ENCODE results near the gene RGS7.
"Not testable (repeated sequence)": the region's sequence is repeated elsewhere in the genome, so short reads cannot be mapped to it uniquely, and the experiment has no call there.

Gene RGS7

DNA sequence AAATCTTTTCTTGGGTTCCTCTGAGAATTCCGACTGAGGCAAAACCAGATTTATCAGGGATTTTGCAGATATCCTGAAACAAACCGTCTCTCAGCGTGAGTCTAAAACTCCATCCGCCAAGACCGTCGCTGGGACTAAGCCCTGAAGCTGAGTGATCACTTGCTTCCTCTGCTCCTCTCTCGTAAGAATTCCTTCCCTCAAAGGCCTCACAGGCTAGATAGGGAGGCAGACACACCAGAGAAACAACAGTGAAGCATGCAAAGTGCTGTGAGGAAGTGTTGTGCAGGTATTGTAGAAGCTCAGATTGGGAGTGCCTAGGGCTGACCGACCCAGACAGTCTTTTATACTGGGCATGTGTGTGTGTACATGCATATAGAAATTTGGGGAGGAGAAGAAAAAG lies 119.1 kb downstream of the RGS7 start:
- in situ Hi-C loops (cut with HindIII; ENCODE audit: low sequenced_read_pairs) = no loop called here
- no peak for DNase-seq (ENCODE audit: low read depth, low spot score)
- H3K4me3 ChIP-seq (ENCODE audit: low read depth, low read length) = no peak overlapping the region
- TF ChIP-seq, protein P1, sequence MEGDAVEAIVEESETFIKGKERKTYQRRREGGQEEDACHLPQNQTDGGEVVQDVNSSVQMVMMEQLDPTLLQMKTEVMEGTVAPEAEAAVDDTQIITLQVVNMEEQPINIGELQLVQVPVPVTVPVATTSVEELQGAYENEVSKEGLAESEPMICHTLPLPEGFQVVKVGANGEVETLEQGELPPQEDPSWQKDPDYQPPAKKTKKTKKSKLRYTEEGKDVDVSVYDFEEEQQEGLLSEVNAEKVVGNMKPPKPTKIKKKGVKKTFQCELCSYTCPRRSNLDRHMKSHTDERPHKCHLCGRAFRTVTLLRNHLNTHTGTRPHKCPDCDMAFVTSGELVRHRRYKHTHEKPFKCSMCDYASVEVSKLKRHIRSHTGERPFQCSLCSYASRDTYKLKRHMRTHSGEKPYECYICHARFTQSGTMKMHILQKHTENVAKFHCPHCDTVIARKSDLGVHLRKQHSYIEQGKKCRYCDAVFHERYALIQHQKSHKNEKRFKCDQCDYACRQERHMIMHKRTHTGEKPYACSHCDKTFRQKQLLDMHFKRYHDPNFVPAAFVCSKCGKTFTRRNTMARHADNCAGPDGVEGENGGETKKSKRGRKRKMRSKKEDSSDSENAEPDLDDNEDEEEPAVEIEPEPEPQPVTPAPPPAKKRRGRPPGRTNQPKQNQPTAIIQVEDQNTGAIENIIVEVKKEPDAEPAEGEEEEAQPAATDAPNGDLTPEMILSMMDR (IDR thresholded peaks at IDR 0.05; ENCODE audit: low read depth, low read length) = no peak

DNA sequence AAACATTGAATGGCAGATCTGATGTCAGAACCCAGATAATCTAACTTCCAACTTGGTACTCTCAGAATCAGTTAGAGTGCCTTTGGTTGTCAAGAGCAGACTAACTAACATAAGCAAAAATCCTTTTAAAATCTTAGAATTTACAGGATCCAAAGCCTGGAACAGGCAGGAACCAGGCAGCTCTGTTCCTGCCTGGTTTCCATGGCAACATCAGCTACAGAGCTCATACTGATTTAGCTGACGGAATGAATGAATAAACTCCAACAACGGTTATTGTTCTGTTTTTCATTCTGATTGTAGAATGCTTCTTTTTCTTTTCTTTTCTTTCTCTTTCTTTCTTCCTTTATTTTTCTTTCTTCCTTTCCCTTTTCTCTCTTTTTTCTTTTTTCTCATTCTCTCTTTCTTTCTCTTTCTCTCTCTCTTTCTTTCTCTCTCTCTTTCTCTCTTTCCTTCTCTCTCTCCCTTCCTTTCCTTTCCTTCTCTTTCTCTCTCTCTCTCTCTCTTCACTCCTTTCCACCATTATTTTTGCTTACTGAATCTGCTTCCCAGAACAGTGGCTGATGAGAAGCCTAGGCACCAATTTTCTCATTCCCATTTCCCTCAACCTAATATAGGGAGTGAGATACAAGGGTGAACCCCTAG lies 121.6 kb downstream of the RGS7 start:
- DNase-seq (ENCODE audit: low read depth, low spot score) = no peak
- no peak overlapping the region for H3K4me3 ChIP-seq (ENCODE audit: low read depth, low read length)
- TF ChIP-seq, protein P1 (IDR thresholded peaks at IDR 0.05; ENCODE audit: low read depth, low read length) = no peak
- in situ Hi-C loops (cut with HindIII; ENCODE audit: low sequenced_read_pairs) = no loop called here

DNA sequence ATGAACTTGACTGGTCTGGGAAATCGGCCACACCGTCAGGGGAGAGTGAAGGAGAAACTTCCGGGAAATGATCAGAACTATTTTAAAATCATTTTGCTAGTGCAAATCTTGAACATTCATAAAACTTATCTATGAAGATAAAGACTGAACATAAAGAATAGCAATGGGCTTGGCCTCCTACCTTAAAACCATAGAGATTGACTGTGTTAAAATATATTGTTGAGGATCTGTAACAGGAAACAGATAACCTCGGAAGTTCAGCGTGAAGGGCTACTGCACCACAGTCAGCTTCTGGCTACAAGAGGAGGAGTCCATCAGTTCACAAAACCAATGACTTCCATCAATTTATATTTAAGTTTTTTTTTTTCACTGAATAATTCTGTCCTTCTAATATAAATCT lies 127.3 kb downstream of the RGS7 start:
- in situ Hi-C loops (cut with HindIII; ENCODE audit: low sequenced_read_pairs) = no loop called here
- DNase-seq (ENCODE audit: low read depth, low spot score) = no peak
- H3K4me3 ChIP-seq (ENCODE audit: low read depth, low read length) = no peak overlapping the region
- TF ChIP-seq, protein P1 (IDR thresholded peaks at IDR 0.05; ENCODE audit: low read depth, low read length) = no peak

DNA sequence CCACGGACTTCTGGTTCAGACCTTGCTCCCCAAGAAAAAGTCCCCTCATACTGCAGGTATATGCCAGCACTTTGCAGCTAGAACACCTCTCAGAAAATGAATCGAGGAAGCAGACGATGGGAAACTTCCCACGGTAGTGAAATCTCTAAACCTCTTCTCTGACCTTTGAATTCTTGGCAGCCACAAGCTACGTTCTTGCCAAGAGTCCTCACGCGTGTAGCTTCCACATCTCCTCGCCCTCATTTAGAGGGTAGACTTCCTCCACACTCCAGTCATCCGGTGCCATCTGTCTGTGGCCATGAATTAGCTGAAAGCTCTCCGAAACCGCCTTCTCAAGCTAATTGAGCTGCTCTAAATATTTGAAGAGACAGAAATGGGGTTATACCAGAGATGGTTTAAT lies 127.8 kb downstream of the RGS7 start:
- no peak for DNase-seq (ENCODE audit: low read depth, low spot score)
- in situ Hi-C loops (cut with HindIII; ENCODE audit: low sequenced_read_pairs) = no loop called here
- TF ChIP-seq, protein P1 (IDR thresholded peaks at IDR 0.05; ENCODE audit: low read depth, low read length) = no peak
- H3K4me3 ChIP-seq (ENCODE audit: low read depth, low read length) = no peak overlapping the region

DNA sequence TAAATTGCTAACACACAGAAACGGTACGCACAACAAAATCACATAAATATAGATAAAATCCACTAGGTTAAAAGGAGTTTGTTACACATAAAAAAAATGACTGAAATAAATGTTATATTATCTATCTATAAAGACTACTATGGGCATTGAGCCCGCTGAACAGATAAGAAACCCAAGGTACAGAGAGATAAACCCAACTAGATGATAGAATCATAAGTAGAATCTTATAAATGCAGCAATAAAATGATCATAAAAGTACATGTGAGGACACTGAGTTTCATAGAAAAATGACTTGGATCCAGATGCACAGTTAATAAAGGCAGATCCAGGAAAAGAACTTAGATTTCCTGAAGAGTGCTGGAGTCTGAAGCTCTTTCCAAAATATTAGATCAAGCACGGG lies 128.7 kb downstream of the RGS7 start:
- no peak overlapping the region for H3K4me3 ChIP-seq (ENCODE audit: low read depth, low read length)
- in situ Hi-C loops (cut with HindIII; ENCODE audit: low sequenced_read_pairs) = no loop called here
- TF ChIP-seq, protein P1 (IDR thresholded peaks at IDR 0.05; ENCODE audit: low read depth, low read length) = no peak
- no peak for DNase-seq (ENCODE audit: low read depth, low spot score)

DNA sequence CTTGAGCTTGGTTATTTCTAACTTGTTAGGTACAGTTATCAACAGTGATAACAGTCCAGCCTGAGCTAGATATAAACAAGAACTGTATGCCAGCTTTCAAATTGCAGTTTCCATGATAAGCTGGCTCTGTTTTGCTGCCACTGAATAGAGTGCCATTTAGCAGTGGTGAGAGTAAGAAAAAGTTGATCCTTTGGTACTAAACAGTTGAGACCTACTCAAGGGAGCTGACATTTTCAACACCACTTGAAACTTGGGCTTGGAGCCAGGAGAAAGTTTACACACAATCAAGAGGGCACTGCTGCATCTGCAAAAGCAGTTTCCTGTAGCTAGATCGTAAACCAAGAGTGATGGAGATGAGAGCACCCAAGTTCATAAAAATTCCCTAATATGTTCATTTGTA lies 131.3 kb downstream of the RGS7 start:
- in situ Hi-C loops (cut with HindIII; ENCODE audit: low sequenced_read_pairs) = no loop called here
- H3K4me3 ChIP-seq (ENCODE audit: low read depth, low read length) = no peak overlapping the region
- TF ChIP-seq, protein P1 (IDR thresholded peaks at IDR 0.05; ENCODE audit: low read depth, low read length) = no peak
- no peak for DNase-seq (ENCODE audit: low read depth, low spot score)

DNA sequence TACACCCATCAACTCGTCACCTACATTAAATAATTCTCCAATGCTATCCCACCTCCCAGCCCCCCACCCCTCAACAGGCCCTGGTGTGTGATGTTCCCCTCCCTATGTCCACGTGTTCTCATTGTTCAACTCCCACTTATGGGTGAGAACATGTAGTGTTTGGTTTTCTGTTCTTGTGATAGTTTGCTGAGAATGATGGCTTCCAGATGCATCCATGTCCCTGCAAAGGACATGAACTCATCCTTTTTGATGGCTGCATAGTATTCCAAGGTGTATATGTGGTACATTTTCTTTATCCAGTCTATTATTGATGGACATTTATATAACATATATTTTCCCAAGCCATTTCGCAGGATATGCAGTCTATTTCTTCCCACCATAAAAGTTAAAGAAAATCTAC lies 132.8 kb downstream of the RGS7 start:
- in situ Hi-C loops (cut with HindIII; ENCODE audit: low sequenced_read_pairs); H3K4me3 ChIP-seq (ENCODE audit: low read depth, low read length); DNase-seq (ENCODE audit: low read depth, low spot score): not testable (repeated sequence)

DNA sequence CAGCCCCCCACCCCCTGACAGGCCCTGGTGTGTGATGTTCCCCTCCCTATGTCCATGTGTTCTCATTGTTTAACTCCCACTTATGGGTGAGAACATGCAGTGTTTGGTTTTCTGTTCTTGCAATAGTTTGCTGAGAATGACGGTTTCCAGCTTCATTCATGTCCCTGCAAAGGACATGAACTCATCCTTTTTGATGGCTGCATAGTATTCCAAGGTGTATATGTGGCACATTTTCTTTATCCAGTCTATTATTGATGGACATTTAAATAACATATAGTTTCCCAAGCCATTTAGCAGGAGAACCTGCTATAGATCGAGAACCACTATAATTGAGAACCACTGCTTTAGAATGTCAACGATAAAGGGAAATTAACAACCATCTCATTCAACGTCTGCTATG lies 134.2 kb downstream of the RGS7 start:
- H3K4me3 ChIP-seq (ENCODE audit: low read depth, low read length); in situ Hi-C loops (cut with HindIII; ENCODE audit: low sequenced_read_pairs); DNase-seq (ENCODE audit: low read depth, low spot score): not testable (repeated sequence)
